ENCODE results near the gene LAG3. TPM values are rescaled to one million over a fixed set of nuclear protein-coding genes. Genes with fewer than 3 reads are reported as not detected.

Gene LAG3
- total RNA-seq, 1 experiment from 2014 or later, result 1.9 TPM

DNA sequence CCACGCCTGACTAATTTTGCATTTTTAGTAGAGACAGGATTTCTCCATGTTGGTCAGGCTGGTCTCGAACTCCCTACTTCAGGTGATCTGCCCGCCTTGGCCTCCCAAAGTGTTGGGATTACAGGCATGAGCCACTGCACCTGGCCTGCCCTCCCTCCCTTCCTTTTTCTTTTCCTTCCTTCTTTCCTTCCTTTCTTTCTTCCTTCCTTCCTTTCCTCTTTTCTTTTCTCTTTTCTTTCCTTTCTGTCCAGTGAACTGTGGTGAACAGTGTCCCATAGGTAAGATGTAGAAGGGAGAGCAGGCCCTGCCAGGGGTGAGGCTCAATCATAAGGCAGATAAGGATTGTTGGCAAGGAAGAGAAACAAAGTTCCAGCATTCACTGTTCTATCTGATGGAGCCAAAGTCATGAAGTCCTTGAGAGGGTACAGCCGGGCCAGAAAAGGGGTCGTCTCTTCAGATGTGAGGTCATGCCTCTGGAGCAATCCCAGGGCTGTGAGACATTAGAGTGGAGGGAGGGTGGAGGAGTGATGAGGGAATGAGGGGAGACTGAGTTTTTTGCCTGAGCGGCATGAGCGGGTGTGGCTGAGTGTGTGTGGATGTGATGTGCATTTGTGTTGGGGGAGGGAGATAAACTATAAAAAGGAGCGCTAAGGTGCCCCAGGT is 15.2 kb upstream of the LAG3 start:
- no peaks in the 10 kb centered on the region for H3K36me3 ChIP-seq (ENCODE audit: control insufficient read depth, insufficient read depth, low read length)
- BruUV-seq (replicated peaks), result no TSS peak
- peaks cover 30% of the 10 kb centered on the region for H3K4me1 Mint-ChIP-seq (ENCODE audit: low read depth, unreplicated experiment)
- ChIA-PET CTCF (interaction anchor here (0.5 to 0.8 kb wide), 2 partner anchors 10 kb away, joined by 3 to 7 read pairs; no protein-coding TSS in a partner anchor), POLR2A (no interaction called here)
- H3K27ac Mint-ChIP-seq (ENCODE audit: unreplicated experiment), result no peak overlapping the region
- TF ChIP-seq, protein P1, sequence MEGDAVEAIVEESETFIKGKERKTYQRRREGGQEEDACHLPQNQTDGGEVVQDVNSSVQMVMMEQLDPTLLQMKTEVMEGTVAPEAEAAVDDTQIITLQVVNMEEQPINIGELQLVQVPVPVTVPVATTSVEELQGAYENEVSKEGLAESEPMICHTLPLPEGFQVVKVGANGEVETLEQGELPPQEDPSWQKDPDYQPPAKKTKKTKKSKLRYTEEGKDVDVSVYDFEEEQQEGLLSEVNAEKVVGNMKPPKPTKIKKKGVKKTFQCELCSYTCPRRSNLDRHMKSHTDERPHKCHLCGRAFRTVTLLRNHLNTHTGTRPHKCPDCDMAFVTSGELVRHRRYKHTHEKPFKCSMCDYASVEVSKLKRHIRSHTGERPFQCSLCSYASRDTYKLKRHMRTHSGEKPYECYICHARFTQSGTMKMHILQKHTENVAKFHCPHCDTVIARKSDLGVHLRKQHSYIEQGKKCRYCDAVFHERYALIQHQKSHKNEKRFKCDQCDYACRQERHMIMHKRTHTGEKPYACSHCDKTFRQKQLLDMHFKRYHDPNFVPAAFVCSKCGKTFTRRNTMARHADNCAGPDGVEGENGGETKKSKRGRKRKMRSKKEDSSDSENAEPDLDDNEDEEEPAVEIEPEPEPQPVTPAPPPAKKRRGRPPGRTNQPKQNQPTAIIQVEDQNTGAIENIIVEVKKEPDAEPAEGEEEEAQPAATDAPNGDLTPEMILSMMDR (IDR thresholded peaks at IDR 0.05; ENCODE audit: insufficient read depth in 1 of 2, low read depth in 1 of 2, low read length in 1 of 2, severe bottlenecking in 1 of 2, unreplicated experiment in 1 of 2), result no peak
- H3K27me3 Mint-ChIP-seq (ENCODE audit: insufficient read depth, unreplicated experiment), result no peaks in the 10 kb centered on the region
- intact Hi-C loops (cut with micrococcal nuclease; ENCODE audit: unreplicated experiment), result no loop called here
- peaks cover 19% of the 10 kb centered on the region for H3K4me1 ChIP-seq
- H3K36me3 Mint-ChIP-seq (ENCODE audit: insufficient read depth, unreplicated experiment), result peaks cover 22% of the 10 kb centered on the region
- H3K9me3 Mint-ChIP-seq (ENCODE audit: unreplicated experiment), result no peaks in the 10 kb centered on the region
- H3K9me3 ChIP-seq, result no peaks in the 10 kb centered on the region
- DNase-seq, result no peak
- H3K27me3 ChIP-seq (replicated peaks; ENCODE audit: control insufficient read depth, insufficient read depth, low read length), result no peaks in the 10 kb centered on the region
- H3K4me3 ChIP-seq (ENCODE audit: low read depth, low read length), result no peak overlapping the region
- no peak overlapping the region for H3K4me3 Mint-ChIP-seq (ENCODE audit: unreplicated experiment)

DNA sequence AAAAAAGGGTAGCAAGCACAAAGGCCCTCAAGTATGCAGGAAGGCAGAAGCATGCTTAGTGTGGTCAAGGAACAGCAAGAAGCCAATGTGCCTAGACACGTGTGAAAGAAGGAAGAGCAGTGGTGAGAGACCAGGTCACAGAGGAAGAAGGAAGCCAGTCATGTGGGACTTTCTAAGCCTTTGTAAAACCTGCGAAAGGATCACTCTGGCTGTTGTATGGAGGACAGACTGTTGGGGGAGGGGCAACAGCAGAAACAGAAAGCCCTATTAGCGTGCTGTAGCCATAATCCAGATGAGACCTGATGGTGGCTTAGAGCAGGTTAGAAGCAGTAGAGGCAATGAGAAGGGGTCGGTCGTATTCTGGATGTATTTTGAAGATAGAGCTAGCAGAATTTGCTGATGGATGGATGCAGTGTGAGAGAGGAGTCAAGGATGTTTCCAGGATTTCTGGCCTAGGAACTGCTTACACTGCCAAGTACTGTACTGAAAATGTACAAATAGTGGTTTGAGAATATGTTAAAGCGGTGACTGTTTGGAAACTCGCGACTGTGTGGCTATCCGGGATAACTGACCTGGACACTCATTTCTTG is 13.7 kb upstream of the LAG3 start:
- no peak overlapping the region for H3K4me3 Mint-ChIP-seq (ENCODE audit: unreplicated experiment)
- CTCF ChIA-PET, result no interaction called here
- Histone ChIP-seq H3K9me3 (no peaks in the 10 kb centered on the region), H3K4me1 (peaks cover 26% of the 10 kb centered on the region), H3K4me3 (ENCODE audit: low read depth, low read length) (no peak overlapping the region), H3K36me3 (ENCODE audit: control insufficient read depth, insufficient read depth, low read length) (no peaks in the 10 kb centered on the region), H3K27me3 (replicated peaks; ENCODE audit: control insufficient read depth, insufficient read depth, low read length) (no peaks in the 10 kb centered on the region)
- BruUV-seq (replicated peaks), result no TSS peak
- H3K27me3 Mint-ChIP-seq (ENCODE audit: insufficient read depth, unreplicated experiment), result no peaks in the 10 kb centered on the region
- intact Hi-C loops (cut with micrococcal nuclease; ENCODE audit: unreplicated experiment), result no loop called here
- H3K36me3 Mint-ChIP-seq (ENCODE audit: insufficient read depth, unreplicated experiment), result peaks cover 7% of the 10 kb centered on the region
- H3K9me3 Mint-ChIP-seq (ENCODE audit: unreplicated experiment), result no peaks in the 10 kb centered on the region
- peaks cover 34% of the 10 kb centered on the region for H3K4me1 Mint-ChIP-seq (ENCODE audit: low read depth, unreplicated experiment)
- TF ChIP-seq, protein P1 (IDR thresholded peaks at IDR 0.05; ENCODE audit: insufficient read depth in 1 of 2, low read depth in 1 of 2, low read length in 1 of 2, severe bottlenecking in 1 of 2, unreplicated experiment in 1 of 2), result no peak
- POLR2A ChIA-PET, result no interaction called here
- no peak overlapping the region for H3K27ac Mint-ChIP-seq (ENCODE audit: unreplicated experiment)
- no peak for DNase-seq

DNA sequence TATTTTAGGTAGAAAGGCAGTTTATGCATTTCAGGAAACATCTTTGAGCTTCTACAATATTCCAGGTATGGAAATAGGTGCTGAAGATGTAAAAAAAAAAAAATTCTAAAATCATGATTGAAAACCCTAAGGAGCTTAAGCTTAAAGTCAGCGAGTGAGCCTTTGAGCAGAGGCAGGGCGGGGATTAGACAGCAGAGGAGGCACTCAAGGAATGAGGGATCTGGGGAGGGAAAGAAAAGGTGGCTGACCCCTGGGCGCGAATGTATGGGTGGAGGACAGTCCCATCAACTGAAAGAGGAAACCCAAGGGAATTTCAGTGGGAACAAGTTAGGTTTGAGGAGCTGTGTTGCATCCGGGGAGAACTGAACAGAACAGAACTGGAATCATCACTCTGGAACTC is 12.6 kb upstream of the LAG3 start:
- POLR2A ChIA-PET, result interaction anchor here (0.7 kb wide), 1 partner anchor 36 kb away, joined by 3 read pairs; the partner anchor contains the start of gene COPS7A
- Histone ChIP-seq H3K9me3 (no peaks in the 10 kb centered on the region), H3K27me3 (replicated peaks; ENCODE audit: control insufficient read depth, insufficient read depth, low read length) (no peaks in the 10 kb centered on the region), H3K36me3 (ENCODE audit: control insufficient read depth, insufficient read depth, low read length) (no peaks in the 10 kb centered on the region), H3K4me1 (peaks cover 30% of the 10 kb centered on the region), H3K4me3 (ENCODE audit: low read depth, low read length) (no peak overlapping the region)
- peaks cover 33% of the 10 kb centered on the region for H3K4me1 Mint-ChIP-seq (ENCODE audit: low read depth, unreplicated experiment)
- no TSS peak for BruUV-seq (replicated peaks)
- CTCF ChIA-PET, result interaction anchor here (0.5 to 1.0 kb wide), 4 partner anchors 65 to 169 kb away, joined by 3 to 5 read pairs (median 3); no protein-coding TSS in a partner anchor
- no peak overlapping the region for H3K4me3 Mint-ChIP-seq (ENCODE audit: unreplicated experiment)
- H3K27me3 Mint-ChIP-seq (ENCODE audit: insufficient read depth, unreplicated experiment), result no peaks in the 10 kb centered on the region
- no peak for DNase-seq
- no peak overlapping the region for H3K27ac Mint-ChIP-seq (ENCODE audit: unreplicated experiment)
- TF ChIP-seq, protein P1 (IDR thresholded peaks at IDR 0.05; ENCODE audit: insufficient read depth in 1 of 2, low read depth in 1 of 2, low read length in 1 of 2, severe bottlenecking in 1 of 2, unreplicated experiment in 1 of 2), result no peak
- intact Hi-C loops (cut with micrococcal nuclease; ENCODE audit: unreplicated experiment), result no loop called here
- H3K9me3 Mint-ChIP-seq (ENCODE audit: unreplicated experiment), result no peaks in the 10 kb centered on the region
- peaks cover 11% of the 10 kb centered on the region for H3K36me3 Mint-ChIP-seq (ENCODE audit: insufficient read depth, unreplicated experiment)
